ENCODE data around the gene GOLGA7B.

The GOLGA7B gene

GRCh38 chr10:97820096-97820704, 29.4 kb upstream of the GOLGA7B start:
- Histone ChIP-seq H3K27ac (ENCODE audit: low read length) (no peak overlapping the region), H3K9ac (ENCODE audit: low read length) (no peak overlapping the region), H3K27me3 (ENCODE audit: control insufficient read depth, insufficient read depth, low read length) (no peaks in the 10 kb centered on the region), H3K9me3 (ENCODE audit: control insufficient read depth, low read depth, low read length) (no peaks in the 10 kb centered on the region), H3K36me3 (ENCODE audit: control insufficient read depth, low read depth, low read length) (no peaks in the 10 kb centered on the region), H3K4me3 (ENCODE audit: low read length) (no peak overlapping the region), H3K4me1 (ENCODE audit: control insufficient read depth, low read depth, low read length) (peaks cover 3% of the 10 kb centered on the region)

GRCh38 chr10:97821308-97822038, 28.2 kb upstream of the GOLGA7B start:
- no peak overlapping the region for H3K4me3 ChIP-seq (ENCODE audit: low read length)
- H3K9ac ChIP-seq (ENCODE audit: low read length): no peak overlapping the region
- no peaks in the 10 kb centered on the region for H3K27me3 ChIP-seq (ENCODE audit: control insufficient read depth, insufficient read depth, low read length)
- H3K9me3 ChIP-seq (ENCODE audit: control insufficient read depth, low read depth, low read length): no peaks in the 10 kb centered on the region
- H3K36me3 ChIP-seq (ENCODE audit: control insufficient read depth, low read depth, low read length): no peaks in the 10 kb centered on the region
- peaks cover 3% of the 10 kb centered on the region for H3K4me1 ChIP-seq (ENCODE audit: control insufficient read depth, low read depth, low read length)
- H3K27ac ChIP-seq (ENCODE audit: low read length): no peak overlapping the region

GRCh38 chr10:97822261-97822687, 27.4 kb upstream of the GOLGA7B start:
- Histone ChIP-seq H3K27ac (ENCODE audit: low read length) (no peak overlapping the region), H3K36me3 (ENCODE audit: control insufficient read depth, low read depth, low read length) (no peaks in the 10 kb centered on the region)

GRCh38 chr10:97823734-97824133, 25.9 kb upstream of the GOLGA7B start:
- Histone ChIP-seq H3K36me3 (ENCODE audit: control insufficient read depth, low read depth, low read length) (no peaks in the 10 kb centered on the region), H3K9me3 (ENCODE audit: control insufficient read depth, low read depth, low read length) (no peaks in the 10 kb centered on the region), H3K27ac (ENCODE audit: low read length) (no peak overlapping the region), H3K27me3 (ENCODE audit: control insufficient read depth, insufficient read depth, low read length) (no peaks in the 10 kb centered on the region), H3K4me1 (ENCODE audit: control insufficient read depth, low read depth, low read length) (peaks cover 3% of the 10 kb centered on the region), H3K4me3 (ENCODE audit: low read length) (no peak overlapping the region), H3K9ac (ENCODE audit: low read length) (no peak overlapping the region)

More at GRCh38 chr10:97822261-97822687, 27.4 kb upstream of the GOLGA7B start:
- Histone ChIP-seq H3K9ac (ENCODE audit: low read length) (no peak overlapping the region), H3K9me3 (ENCODE audit: control insufficient read depth, low read depth, low read length) (no peaks in the 10 kb centered on the region), H3K4me3 (ENCODE audit: low read length) (no peak overlapping the region), H3K4me1 (ENCODE audit: control insufficient read depth, low read depth, low read length) (peaks cover 3% of the 10 kb centered on the region), H3K27me3 (ENCODE audit: control insufficient read depth, insufficient read depth, low read length) (no peaks in the 10 kb centered on the region)

GRCh38 chr10:97825020-97825760, 24.5 kb upstream of the GOLGA7B start:
- no peaks in the 10 kb centered on the region for H3K36me3 ChIP-seq (ENCODE audit: control insufficient read depth, low read depth, low read length)
- H3K9ac ChIP-seq (ENCODE audit: low read length): no peak overlapping the region

GRCh38 chr10:97826892-97827291, 22.8 kb upstream of the GOLGA7B start:
- Histone ChIP-seq H3K36me3 (ENCODE audit: control insufficient read depth, low read depth, low read length) (no peaks in the 10 kb centered on the region), H3K9ac (ENCODE audit: low read length) (no peak overlapping the region), H3K9me3 (ENCODE audit: control insufficient read depth, low read depth, low read length) (no peaks in the 10 kb centered on the region), H3K27me3 (ENCODE audit: control insufficient read depth, insufficient read depth, low read length) (no peaks in the 10 kb centered on the region), H3K4me1 (ENCODE audit: control insufficient read depth, low read depth, low read length) (peaks cover under 1% of the 10 kb centered on the region), H3K4me3 (ENCODE audit: low read length) (no peak overlapping the region), H3K27ac (ENCODE audit: low read length) (no peak overlapping the region)

More at GRCh38 chr10:97825020-97825760, 24.5 kb upstream of the GOLGA7B start:
- H3K27ac ChIP-seq (ENCODE audit: low read length): no peak overlapping the region
- H3K27me3 ChIP-seq (ENCODE audit: control insufficient read depth, insufficient read depth, low read length): no peaks in the 10 kb centered on the region
- no peak overlapping the region for H3K4me3 ChIP-seq (ENCODE audit: low read length)
- H3K9me3 ChIP-seq (ENCODE audit: control insufficient read depth, low read depth, low read length): no peaks in the 10 kb centered on the region
- peaks cover 3% of the 10 kb centered on the region for H3K4me1 ChIP-seq (ENCODE audit: control insufficient read depth, low read depth, low read length)

GRCh38 chr10:97827702-97828291, 21.8 kb upstream of the GOLGA7B start:
- Histone ChIP-seq H3K36me3 (ENCODE audit: control insufficient read depth, low read depth, low read length) (no peaks in the 10 kb centered on the region), H3K4me3 (ENCODE audit: low read length) (no peak overlapping the region), H3K9ac (ENCODE audit: low read length) (no peak overlapping the region), H3K4me1 (ENCODE audit: control insufficient read depth, low read depth, low read length) (no peaks in the 10 kb centered on the region), H3K27ac (ENCODE audit: low read length) (no peak overlapping the region), H3K27me3 (ENCODE audit: control insufficient read depth, insufficient read depth, low read length) (no peaks in the 10 kb centered on the region), H3K9me3 (ENCODE audit: control insufficient read depth, low read depth, low read length) (no peaks in the 10 kb centered on the region)

- Histone ChIP-seq H3K4me3 (ENCODE audit: low read length) (no peak overlapping the region), H3K27me3 (ENCODE audit: control insufficient read depth, insufficient read depth, low read length) (no peaks in the 10 kb centered on the region), H3K9ac (ENCODE audit: low read length) (no peak overlapping the region), H3K27ac (ENCODE audit: low read length) (no peak overlapping the region), H3K9me3 (ENCODE audit: control insufficient read depth, low read depth, low read length) (no peaks in the 10 kb centered on the region), H3K4me1 (ENCODE audit: control insufficient read depth, low read depth, low read length) (no peaks in the 10 kb centered on the region), H3K36me3 (ENCODE audit: control insufficient read depth, low read depth, low read length) (no peaks in the 10 kb centered on the region)
Observed at GRCh38 chr10:97828721-97829120, 20.9 kb upstream of the GOLGA7B start.

GRCh38 chr10:97830064-97830463, 19.6 kb upstream of the GOLGA7B start:
- Histone ChIP-seq H3K36me3 (ENCODE audit: control insufficient read depth, low read depth, low read length) (no peaks in the 10 kb centered on the region), H3K9ac (ENCODE audit: low read length) (no peak overlapping the region), H3K4me3 (ENCODE audit: low read length) (no peak overlapping the region), H3K27me3 (ENCODE audit: control insufficient read depth, insufficient read depth, low read length) (no peaks in the 10 kb centered on the region), H3K4me1 (ENCODE audit: control insufficient read depth, low read depth, low read length) (no peaks in the 10 kb centered on the region), H3K9me3 (ENCODE audit: control insufficient read depth, low read depth, low read length) (no peaks in the 10 kb centered on the region), H3K27ac (ENCODE audit: low read length) (no peak overlapping the region)

- H3K9me3 ChIP-seq (ENCODE audit: control insufficient read depth, low read depth, low read length): no peaks in the 10 kb centered on the region
- no peak overlapping the region for H3K4me3 ChIP-seq (ENCODE audit: low read length)
- H3K27me3 ChIP-seq (ENCODE audit: control insufficient read depth, insufficient read depth, low read length): no peaks in the 10 kb centered on the region
- no peak overlapping the region for H3K27ac ChIP-seq (ENCODE audit: low read length)
- H3K36me3 ChIP-seq (ENCODE audit: control insufficient read depth, low read depth, low read length): no peaks in the 10 kb centered on the region
- H3K4me1 ChIP-seq (ENCODE audit: control insufficient read depth, low read depth, low read length): no peaks in the 10 kb centered on the region
- H3K9ac ChIP-seq (ENCODE audit: low read length): no peak overlapping the region
Observed at GRCh38 chr10:97831259-97831658, 18.4 kb upstream of the GOLGA7B start.

GRCh38 chr10:97836446-97836845, 13.2 kb upstream of the GOLGA7B start:
- Histone ChIP-seq H3K9me3 (ENCODE audit: control insufficient read depth, low read depth, low read length) (no peaks in the 10 kb centered on the region), H3K4me3 (ENCODE audit: low read length) (no peak overlapping the region), H3K27ac (ENCODE audit: low read length) (no peak overlapping the region), H3K9ac (ENCODE audit: low read length) (no peak overlapping the region), H3K4me1 (ENCODE audit: control insufficient read depth, low read depth, low read length) (no peaks in the 10 kb centered on the region), H3K36me3 (ENCODE audit: control insufficient read depth, low read depth, low read length) (no peaks in the 10 kb centered on the region), H3K27me3 (ENCODE audit: control insufficient read depth, insufficient read depth, low read length) (no peaks in the 10 kb centered on the region)
